Fibroblast of skin of left biceps (primary cell): ENCODE data around the gene OLFML2A.
A peak's percentile ranks its signal among the peaks of the same experiment; 100 is the strongest.

Source experiments
- DNase-seq, 2 experiments: peaks; one replicate each; pipeline ENCODE4 v3.0.0-alpha.2; 2013; ENCODE audit warnings: low read depth in 2 of 2

OLFML2A gene

DNA sequence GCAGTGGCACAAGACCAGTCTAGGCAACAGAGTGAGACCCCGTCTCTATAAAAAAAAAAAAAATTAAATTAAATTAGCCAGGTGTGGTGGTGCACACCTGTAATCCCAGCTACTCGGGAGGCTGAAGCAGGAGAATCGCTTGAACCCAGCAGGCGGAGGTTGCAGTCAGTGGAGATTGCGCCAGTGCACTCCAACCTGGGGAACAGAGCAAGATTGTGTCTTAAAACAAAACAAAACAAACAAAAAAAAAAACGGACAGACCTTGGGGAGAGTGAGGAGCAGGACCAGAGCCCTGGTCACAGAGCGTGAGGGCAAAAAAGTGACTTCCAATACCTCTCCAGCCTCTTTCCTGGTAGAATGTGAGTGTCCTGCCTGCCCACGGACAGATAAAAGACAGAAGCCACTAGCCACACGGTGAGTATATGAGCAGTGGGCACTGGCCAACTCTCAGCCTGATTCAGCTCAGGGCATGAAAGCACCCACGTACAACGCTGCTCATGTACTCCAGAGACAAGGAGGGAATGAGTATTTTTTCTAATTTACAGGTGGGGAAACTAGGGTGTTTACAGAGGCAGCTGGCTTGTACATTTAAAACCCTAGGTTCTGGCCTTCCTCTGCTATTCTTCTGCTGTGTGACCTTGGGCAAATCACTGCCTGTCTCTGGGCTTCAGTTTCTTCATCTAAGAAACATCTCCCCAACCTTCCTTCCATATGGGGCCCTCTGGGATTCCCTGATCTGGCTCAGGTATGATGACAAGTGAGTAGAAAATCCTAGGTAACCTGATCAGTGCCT is 1.8 kb downstream of the OLFML2A start:
- DNase-seq = no peak

- peak; percentile 94 to 95 for DNase-seq
Observed at GRCh38 chr9:124779368-124780059, 2.6 kb downstream of the OLFML2A start.

GRCh38 chr9:124780060-124780756 is 3.3 kb downstream of the OLFML2A start:
- DNase-seq = no peak

DNA sequence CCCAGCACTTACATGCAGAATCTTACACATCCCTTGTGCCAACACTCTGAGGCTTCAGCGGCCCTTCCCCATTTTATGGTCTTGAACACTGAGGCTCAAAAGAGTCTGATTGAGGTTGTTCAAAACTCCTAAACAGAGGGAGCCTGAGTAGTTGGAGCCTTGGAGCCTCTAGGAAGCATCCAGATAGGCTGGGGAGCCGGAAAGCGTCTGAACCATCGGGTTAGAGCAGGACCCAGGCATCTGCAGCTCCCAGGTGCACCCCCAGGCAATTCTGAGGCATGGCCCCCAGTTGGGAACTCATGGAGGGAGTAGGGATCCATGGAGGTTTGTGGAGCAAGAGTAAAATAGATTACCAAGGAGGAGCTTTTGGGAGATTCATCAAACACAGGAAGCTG is 3.8 kb downstream of the OLFML2A start:
- no peak for DNase-seq

GRCh38 chr9:124781967-124782660 is 5.2 kb downstream of the OLFML2A start:
- no peak for DNase-seq

DNA sequence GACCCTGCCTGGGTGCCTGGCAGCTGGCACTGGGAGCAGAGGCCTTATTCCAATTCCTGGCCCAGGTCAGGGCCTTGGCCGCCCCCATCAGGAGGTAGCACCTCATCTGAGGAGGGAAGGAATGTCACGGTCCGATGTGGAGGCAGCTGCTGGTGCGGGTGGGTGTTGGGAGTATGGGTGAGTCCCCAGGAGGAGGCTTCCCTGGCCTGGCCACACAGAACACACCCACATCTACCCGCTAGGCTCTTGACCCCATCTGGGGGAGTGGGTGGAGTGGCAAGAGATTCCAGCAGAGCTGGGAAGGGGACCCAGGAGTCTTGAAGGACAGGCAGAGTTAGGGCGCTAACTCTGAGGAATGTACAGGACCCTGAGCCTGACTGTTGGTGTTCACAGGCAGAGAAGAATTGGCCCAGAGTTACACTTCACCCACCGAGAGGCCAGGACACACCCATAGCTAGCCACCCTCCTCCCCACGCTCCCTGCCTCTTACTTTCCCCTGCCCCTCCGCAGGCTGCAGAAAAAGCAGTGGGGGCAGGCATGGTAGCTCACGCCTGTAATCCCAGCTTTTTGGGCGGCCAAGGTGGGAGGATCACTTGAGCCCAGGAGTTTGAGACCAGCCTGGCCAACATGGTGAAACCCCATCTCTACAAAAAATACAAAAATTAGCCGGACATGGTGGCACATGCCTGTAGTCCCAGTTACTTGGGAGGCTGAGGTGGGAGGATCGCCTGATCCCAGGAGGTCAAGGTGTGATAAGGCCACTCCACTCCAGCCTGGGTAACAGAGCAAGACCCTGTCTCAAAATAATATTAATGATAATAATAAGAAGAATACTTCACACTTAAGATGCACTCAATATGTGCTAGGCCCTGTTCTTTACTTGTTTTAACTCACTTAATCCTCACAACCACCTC is 6.0 kb downstream of the OLFML2A start:
- DNase-seq = no peak

DNA sequence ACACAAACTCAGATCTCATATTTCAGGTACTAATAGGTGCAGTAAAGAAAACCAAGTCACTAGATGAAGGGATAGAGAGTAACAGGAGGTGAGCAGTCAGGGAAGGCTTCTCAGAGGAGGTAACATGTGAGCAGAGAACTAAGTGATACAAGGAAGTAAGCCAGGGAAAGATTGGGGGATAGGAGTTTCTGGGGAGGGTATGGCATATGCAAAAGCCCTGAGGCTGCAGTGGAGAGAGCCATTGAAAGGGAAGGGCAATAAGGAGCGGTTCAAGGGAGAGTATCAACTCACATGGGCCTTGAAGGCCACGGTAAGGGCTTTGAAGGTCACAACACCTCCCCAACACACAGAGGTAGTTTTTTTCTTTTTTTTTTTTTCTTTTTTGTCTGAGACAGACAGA is 6.9 kb downstream of the OLFML2A start:
- no peak for DNase-seq

DNA sequence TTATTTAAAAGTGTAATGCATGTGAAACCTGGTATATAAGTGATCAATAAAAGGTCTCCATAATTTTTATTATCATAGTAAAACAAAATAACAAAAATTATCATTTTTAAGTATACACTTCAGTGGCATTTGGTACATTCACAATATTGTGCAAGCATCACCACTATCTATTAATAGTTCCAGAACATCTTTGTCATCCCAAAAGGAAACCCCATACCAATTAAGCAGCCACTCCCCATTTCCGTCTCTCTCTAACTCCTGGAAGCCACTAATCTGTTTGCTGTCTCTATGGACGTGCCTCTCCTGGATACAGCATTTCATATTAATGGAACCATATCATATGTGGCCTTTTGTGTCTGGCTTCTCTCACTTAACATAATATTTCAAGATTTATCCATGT is 7.6 kb downstream of the OLFML2A start:
- no peak for DNase-seq

GRCh38 chr9:124786881-124787573 is 10.1 kb downstream of the OLFML2A start:
- no peak for DNase-seq

GRCh38 chr9:124788542-124789217 is 11.7 kb downstream of the OLFML2A start:
- no peak for DNase-seq

DNA sequence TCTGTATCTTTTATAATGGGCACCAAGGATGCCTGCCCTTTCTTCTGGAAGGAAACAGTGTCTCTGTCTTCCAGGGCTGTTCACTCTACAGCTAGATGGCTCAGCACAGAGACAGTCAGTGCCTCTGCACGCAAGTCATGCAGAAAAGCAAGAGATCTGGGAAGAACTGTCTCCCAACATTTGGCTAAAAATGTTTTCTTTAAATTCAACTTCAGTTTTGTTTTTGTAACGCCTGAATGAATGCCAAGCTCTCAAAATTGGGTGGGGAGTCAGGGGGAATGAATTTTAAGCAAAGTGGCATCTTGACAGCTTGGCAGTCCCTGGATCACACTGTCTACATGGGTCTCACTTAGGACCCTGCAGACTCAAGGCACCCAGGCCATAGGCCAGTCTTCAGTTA is 12.6 kb downstream of the OLFML2A start:
- DNase-seq = no peak

- DNase-seq = no peak
Observed at GRCh38 chr9:124790301-124790700, 13.4 kb downstream of the OLFML2A start.

GRCh38 chr9:124790801-124791505 is 14.0 kb downstream of the OLFML2A start:
- no peak for DNase-seq

GRCh38 chr9:124792257-124793014 is 15.5 kb downstream of the OLFML2A start:
- DNase-seq = no peak

GRCh38 chr9:124793015-124793541 is 16.1 kb downstream of the OLFML2A start:
- no peak for DNase-seq

GRCh38 chr9:124794902-124795491 is 18.1 kb downstream of the OLFML2A start:
- no peak for DNase-seq

- DNase-seq = no peak
Observed at GRCh38 chr9:124795881-124796431, 19.0 kb downstream of the OLFML2A start.
